ENCODE measurements around the gene TMEM109.

The TMEM109 gene

DNA sequence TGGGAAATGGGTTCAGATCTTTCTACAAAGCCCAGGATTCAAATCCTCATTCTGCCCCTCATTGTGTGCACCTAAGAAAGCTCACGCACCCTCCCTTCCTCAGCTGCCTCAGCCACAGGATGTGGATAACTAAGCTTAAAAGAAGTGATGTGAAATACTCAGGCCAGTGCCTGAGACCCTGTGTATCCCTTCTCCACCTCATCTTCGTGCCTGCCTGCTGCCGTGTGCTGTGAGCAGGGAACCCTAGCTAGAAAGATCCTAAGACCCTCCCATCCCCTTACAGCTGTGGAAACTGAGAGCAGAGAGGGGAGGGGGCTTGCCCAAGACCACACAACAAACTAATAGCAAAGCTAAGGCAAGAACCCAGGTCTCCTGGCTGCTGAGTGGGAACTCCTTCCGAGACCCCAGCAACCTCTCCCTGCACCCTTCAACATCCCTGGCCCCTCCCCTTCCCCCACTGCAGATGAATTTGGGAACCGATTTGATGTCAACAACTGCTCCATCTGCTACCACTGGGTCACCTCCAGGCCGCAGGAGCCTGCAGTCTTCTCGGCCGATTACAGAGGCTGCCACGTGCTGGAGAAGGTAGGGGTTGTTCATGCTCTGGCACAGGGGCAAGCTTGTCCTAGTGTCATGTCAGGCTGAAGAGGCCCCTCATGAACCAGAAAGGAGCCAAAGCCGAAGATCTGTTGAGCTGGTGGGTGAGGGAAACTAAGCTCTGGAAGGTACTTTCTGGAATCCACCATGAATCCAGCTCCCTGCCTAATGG, 45.1 kb upstream of the TMEM109 start:
- Histone ChIP-seq H3K27me3 (replicated peaks; ENCODE audit: control insufficient read depth, insufficient read depth, low read length) (no peaks in the 10 kb centered on the region; the same call in 1 of the 2 replicates), H3K4me3 (replicated peaks; ENCODE audit: low read depth, low read length) (no peak overlapping the region), H3K36me3 (ENCODE audit: control insufficient read depth, insufficient read depth, low read length) (no peaks in the 10 kb centered on the region)
- TF ChIP-seq, protein P1, sequence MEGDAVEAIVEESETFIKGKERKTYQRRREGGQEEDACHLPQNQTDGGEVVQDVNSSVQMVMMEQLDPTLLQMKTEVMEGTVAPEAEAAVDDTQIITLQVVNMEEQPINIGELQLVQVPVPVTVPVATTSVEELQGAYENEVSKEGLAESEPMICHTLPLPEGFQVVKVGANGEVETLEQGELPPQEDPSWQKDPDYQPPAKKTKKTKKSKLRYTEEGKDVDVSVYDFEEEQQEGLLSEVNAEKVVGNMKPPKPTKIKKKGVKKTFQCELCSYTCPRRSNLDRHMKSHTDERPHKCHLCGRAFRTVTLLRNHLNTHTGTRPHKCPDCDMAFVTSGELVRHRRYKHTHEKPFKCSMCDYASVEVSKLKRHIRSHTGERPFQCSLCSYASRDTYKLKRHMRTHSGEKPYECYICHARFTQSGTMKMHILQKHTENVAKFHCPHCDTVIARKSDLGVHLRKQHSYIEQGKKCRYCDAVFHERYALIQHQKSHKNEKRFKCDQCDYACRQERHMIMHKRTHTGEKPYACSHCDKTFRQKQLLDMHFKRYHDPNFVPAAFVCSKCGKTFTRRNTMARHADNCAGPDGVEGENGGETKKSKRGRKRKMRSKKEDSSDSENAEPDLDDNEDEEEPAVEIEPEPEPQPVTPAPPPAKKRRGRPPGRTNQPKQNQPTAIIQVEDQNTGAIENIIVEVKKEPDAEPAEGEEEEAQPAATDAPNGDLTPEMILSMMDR (IDR thresholded peaks at IDR 0.05; ENCODE audit: insufficient read depth, low read length, poor library complexity, severe bottlenecking) = no peak
- no peak for DNase-seq (ENCODE audit: extremely low read depth, insufficient read length)

DNA sequence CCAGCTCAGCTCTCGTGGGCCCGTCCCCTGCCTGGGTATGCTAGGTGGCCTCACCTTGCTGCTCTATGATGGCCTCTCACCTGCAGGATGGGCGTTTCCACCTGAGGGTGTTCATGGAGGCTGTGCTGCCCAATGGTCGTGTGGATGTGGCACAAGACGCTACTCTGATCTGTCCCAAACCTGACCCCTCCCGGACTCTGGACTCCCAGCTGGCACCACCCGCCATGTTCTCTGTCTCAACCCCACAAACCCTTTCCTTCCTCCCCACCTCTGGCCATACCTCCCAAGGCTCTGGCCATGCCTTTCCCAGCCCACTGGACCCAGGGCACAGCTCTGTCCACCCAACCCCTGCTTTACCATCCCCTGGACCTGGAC, 44.5 kb upstream of the TMEM109 start:
- Histone ChIP-seq H3K36me3 (ENCODE audit: control insufficient read depth, insufficient read depth, low read length) (no peaks in the 10 kb centered on the region), H3K27me3 (replicated peaks; ENCODE audit: control insufficient read depth, insufficient read depth, low read length) (no peaks in the 10 kb centered on the region), H3K4me3 (replicated peaks; ENCODE audit: low read depth, low read length) (no peak overlapping the region)
- TF ChIP-seq, protein P1 (IDR thresholded peaks at IDR 0.05; ENCODE audit: insufficient read depth, low read length, poor library complexity, severe bottlenecking) = no peak
- DNase-seq (ENCODE audit: extremely low read depth, insufficient read length) = no peak

GRCh38 chr11:60870276-60870675, 43.7 kb upstream of the TMEM109 start:
- Histone ChIP-seq H3K36me3 (ENCODE audit: control insufficient read depth, insufficient read depth, low read length) (no peaks in the 10 kb centered on the region), H3K4me3 (replicated peaks; ENCODE audit: low read depth, low read length) (no peak overlapping the region), H3K27me3 (replicated peaks; ENCODE audit: control insufficient read depth, insufficient read depth, low read length) (no peaks in the 10 kb centered on the region)
- TF ChIP-seq, protein P1 (IDR thresholded peaks at IDR 0.05; ENCODE audit: insufficient read depth, low read length, poor library complexity, severe bottlenecking) = no peak
- no peak for DNase-seq (ENCODE audit: extremely low read depth, insufficient read length)

GRCh38 chr11:60870733-60871377, 43.1 kb upstream of the TMEM109 start:
- no peak for DNase-seq (ENCODE audit: extremely low read depth, insufficient read length)
- no peak overlapping the region for H3K4me3 ChIP-seq (replicated peaks; ENCODE audit: low read depth, low read length)
- H3K27me3 ChIP-seq (replicated peaks; ENCODE audit: control insufficient read depth, insufficient read depth, low read length) = no peaks in the 10 kb centered on the region
- TF ChIP-seq, protein P1 (IDR thresholded peaks at IDR 0.05; ENCODE audit: insufficient read depth, low read length, poor library complexity, severe bottlenecking) = no peak
- no peaks in the 10 kb centered on the region for H3K36me3 ChIP-seq (ENCODE audit: control insufficient read depth, insufficient read depth, low read length)

DNA sequence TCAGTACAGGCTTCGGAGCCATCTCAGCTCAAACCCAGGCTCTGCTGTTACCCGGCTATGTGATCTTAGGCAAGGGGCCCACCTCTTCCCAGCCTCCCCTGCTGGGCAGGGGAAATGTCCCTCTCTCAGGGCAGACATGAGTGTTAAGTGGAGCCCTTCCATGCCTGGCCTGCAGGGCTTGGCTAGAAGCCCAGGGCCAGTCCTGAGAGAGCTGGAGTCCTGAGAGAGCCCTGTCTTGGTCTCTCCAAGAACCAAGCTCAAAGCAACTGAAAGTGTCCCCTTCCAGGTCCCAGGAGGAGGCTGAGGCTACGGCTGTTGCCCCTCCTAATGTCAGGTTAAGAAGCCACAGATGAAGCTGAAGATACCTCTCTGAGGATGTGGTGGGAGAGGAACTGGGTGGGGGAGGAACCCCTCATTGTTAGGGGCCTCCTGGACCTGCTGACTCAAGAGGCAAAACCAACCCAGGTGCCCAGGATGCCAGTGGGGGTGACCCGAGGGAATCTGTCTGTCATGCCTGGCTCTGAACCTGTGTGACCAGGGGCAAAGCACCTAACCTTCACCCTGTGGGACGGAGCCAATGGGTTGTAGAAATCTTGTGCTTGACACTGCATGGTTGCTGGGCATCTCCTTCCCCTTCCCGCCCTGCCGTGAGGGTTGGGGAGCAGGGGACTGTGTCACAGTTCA, 42.4 kb upstream of the TMEM109 start:
- TF ChIP-seq, protein P1 (IDR thresholded peaks at IDR 0.05; ENCODE audit: insufficient read depth, low read length, poor library complexity, severe bottlenecking) = no peak
- Histone ChIP-seq H3K27me3 (replicated peaks; ENCODE audit: control insufficient read depth, insufficient read depth, low read length) (no peaks in the 10 kb centered on the region), H3K4me3 (replicated peaks; ENCODE audit: low read depth, low read length) (no peak overlapping the region), H3K36me3 (ENCODE audit: control insufficient read depth, insufficient read depth, low read length) (no peaks in the 10 kb centered on the region)
- DNase-seq (ENCODE audit: extremely low read depth, insufficient read length) = no peak
